SK-MEL-5 (cell line): ENCODE data around the gene BOC. TPM values are rescaled to one million over a fixed set of nuclear protein-coding genes. Genes with fewer than 3 reads are reported as not detected.

Source experiments
- DNase-seq: peaks from one replicate; pipeline ENCODE4 v3.0.0-alpha.2; 2016; ENCODE audit warnings: low read depth, low spot score
- in situ Hi-C: cut with HindIII; loops from 2 replicates; pipeline ENCODE4 v1.10.0; 2016; ENCODE audit warnings: low sequenced_read_pairs, high pct_unique_total_duplicates, low pct_unique_long_range_greater_than_20kb
- total RNA-seq: library from RNA; depleted of rRNA; stranded (reverse); fragments of >200 nt; shearing (Covaris generic); gene quantifications from 2 replicates; pipeline ENCODE4 v1.2.3, GENCODE V29; 2014

BOC gene
- total RNA-seq, 1 experiment from 2014 or later, result 0.05 TPM

DNA sequence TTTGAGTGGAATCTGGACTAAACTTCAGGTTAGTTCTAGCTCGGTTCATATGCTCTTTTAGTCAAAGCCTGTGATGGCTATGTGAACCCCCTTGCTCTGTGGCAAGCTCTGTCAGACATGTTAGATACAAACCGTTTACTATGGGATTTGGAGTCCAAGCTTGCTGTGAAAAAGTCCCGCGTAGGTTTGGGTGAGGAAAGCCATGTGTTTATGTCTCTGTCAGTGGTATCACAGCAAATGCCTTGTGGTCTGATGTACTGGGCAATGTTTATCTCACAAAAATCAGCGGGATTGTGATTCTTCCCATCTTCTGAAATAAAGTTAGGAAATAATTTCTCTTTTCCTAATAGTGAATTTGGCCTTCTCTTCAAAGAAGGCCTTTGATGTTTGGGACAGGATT is 5.0 kb downstream of the BOC start:
- in situ Hi-C loops, result no loop called here

DNA sequence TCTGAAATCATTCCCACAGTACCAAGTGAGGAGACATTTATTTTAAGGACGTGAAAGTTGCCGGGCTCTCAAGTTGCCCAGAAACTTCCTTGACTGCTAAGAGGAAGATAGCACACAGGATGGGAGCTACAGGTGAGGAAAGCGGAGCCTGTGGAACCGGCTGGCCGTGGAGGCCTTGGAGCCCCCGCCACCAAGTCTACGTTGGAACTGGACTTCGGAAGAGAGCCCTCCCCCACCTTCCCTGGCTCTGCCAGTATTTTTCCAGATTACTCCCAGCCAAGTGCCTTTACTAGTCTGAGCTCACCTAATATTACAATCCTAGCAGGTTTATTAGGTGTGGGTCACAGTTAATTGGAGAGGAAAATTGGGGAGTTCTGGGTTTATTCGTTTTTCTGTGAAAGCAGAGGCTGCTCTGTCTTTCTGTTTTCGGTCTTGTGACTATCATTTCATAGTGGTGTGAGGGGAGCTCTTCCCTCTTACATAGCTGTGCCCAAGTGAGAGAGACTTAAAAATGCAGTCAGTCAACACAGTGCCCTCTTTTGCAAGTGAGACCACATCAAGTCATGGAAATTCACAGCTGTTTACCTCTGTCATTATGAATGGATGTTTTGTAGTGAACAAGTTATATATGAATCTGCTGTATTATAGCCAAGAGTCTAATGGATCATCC is 6.8 kb downstream of the BOC start:
- in situ Hi-C loops, result no loop called here
- peak; percentile 13 for DNase-seq

More for the DNA sequence above, 5.0 kb downstream of the BOC start:
- DNase-seq, result no peak

DNA sequence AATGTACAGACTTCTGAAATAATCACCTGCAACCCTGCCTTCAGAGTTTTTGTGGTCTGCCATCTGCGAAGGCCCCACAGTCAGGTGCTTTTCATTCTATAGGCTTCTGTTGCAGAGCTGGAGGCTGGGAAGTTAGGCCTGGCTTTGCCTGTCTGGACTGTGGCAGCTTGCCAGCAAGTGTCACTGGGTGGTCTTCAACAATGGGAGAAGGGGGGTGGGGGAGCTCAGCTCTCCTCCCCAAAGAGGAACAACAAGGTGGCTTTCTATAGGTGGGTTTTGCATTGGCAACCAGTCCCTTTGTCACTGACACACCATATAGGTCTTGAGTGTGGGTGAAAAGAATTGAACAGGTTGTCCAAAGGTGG is 7.3 kb downstream of the BOC start:
- in situ Hi-C loops, result no loop called here

DNA sequence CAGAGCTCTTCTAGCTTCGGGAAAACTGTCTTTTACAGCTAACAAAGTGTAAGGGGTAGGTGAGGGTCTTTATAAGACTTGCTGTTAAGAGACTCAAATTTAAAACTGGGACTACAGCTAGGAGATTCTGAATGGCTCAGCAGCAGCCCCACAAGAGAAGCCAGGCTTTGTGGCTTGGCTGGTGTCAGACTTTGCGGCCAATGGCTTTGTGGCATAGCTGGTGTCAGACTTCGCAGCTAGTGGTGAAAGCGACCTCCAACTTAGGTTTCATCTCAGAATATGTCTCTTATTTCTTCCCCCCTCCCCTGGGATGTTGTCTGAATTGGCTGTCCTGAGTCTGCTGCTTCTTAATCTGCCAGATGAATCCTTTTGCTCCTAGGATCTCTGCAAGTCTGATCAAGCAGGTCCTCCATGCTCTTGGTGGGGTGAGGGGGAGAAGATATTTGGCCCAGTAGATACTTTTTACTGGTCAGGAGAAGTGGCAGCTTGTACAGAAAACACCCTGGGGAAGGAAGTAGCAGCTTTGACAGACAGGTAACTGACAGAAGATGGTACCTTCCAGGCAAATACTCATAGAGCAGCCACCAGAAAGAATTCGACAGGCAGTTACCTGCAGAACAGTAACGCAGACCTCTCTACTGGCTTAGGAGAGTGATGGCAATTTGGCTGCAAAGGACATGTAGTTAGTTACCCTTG is 8.4 kb downstream of the BOC start:
- DNase-seq, result no peak
- in situ Hi-C loops, result no loop called here

More for the DNA sequence above, 7.3 kb downstream of the BOC start:
- DNase-seq, result no peak

DNA sequence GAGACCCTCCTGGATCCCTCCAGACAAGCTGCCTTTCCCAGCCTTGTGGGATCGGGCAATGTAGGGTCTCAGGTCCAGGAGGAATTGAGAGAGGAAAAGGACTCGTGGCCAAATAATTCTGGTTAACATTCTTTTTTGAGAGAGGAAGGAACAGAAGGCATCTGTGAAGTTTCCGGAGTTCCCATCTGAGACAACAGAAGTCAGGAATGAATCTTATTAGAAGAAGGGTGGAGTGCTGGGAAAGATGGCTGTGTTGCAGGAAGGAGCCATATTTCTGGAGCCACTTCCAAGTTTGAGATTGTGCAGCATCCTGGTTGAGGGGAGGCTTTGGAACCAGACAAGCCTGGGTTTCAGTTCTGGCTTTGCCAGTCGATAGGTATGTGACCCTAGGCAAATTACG is 9.4 kb downstream of the BOC start:
- DNase-seq, result no peak
- in situ Hi-C loops, result no loop called here

DNA sequence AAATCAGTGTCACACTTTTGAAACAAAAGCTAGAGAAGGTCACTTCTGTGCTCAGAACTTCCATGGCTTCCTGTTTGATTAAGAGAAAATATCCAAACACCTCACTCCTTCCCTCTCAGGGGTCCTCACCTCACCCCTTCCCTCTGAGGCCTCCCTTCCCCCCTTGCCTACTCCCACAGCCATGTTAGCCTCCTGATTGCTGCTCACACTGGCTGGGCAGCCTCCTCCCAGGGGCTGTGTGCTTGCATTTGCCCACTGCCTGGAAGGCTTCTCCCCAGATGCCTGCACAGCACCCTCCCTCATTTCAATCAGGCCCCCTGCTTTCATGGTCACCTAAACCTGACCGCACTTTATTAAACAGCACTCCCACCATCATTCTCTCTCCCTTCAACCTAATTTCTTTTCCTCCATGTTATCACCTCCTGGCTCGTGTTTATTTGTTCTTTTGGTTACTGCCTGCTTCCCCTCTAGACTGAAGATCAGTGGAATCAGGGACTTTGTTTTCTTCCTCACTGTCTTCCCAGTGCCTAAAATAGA is 10.4 kb downstream of the BOC start:
- in situ Hi-C loops, result no loop called here
- DNase-seq, result no peak

DNA sequence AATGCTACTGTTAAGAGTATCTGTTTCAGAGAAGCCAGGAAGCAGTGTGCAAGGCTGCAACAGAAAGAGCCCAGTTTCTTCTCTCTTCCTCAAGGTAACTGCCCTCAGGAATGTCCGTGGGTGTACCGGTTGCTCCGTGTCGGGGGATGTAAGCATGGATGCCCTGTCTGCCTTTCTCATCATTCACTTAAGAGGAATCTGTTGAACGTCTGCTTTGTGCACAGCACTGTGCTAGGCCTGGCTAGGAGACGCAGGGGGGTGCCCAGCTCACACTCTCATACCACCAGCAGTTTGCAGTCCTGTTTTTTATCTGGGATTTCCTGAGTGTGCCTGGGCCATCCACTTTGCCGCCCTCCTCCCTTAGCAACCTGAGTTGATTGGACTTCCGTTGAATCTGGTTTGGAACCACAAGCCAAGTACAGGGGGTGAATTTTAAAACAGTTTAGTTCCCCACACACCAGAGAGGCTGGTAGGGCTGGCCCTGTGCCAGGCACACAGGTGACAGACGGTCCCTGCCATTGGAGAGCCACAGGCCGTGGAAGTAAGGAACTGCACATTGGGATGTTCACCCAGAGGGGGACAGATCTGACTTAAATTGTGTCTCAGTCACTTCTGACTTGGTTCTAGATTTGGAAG is 11.2 kb downstream of the BOC start:
- no peak for DNase-seq
- in situ Hi-C loops, result no loop called here

DNA sequence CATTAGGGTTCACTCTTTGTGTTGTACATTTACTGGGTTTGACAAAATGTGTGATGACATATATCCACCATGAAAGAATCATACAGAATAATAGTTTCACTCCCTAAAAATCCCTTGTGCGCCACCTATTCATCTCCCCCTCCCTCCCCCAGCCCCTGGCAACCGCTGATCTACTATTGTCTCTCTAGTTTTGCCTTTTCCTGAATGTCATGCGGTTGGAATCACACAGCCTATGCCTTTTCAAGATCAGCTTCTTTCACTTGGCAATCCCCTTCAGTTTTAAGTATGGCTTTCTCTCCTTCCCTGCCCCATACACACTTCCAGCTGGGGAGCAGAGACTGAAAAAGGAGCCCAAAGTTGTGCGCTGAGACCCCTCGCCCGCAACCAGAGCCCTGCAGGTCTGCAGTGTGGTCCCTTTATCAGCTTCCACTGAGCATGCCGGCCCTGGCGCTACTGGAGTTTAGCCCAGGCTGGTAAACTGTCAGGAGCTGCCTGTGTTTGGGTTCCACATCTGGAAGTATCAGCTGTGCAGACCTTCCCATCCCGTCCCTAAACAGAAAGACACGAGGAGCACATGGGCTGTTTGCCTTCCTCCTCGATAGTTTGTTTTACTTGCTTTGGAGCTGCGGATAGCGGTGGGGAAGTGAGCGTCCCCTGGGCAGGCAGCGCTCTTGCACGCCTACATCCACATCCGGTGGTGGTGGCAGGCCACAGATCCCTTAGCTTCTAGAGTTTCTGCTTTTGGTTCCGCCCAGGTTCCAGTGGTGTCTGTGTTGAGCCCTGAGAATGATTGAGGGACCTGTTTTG is 12.3 kb downstream of the BOC start:
- in situ Hi-C loops, result no loop called here
- DNase-seq, result no peak

DNA sequence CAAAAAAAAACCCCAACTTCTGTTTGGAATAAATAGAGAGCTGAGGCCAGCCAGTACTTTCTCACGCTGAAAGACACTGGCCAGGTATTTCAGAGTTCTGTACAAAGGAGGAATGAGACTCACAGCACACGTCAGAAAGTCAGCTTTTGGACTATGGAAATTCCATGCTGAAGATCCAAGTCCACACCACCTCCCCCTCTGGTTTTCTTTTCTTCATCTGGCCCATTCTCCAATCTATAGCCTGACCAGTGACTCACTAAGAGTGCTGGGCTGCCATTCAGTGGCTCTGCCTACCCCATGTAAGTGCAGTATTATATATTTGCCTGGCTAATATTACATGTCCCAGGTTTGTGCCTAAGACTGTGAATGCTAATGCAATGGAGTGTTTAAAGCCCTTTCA is 13.9 kb downstream of the BOC start:
- DNase-seq, result no peak
- in situ Hi-C loops, result no loop called here

DNA sequence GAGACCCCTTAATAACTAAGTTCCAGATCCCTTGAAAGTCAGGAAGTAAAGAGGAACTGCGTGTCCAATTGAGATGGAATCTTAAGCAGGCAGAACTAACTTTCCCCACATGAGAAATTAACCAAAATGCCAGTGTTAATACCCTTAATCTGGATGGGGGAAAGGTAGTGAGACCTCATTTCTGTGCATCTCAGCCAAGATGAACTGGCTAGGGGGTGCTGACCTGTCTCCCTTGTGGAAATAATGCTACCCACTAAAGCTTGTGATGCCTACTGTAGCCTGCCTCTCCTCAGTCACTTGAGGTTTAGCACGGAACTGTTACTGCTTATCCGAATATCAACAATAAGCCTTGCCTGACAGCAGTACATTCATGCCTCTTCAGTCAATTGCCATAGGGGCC is 15.1 kb downstream of the BOC start:
- in situ Hi-C loops, result no loop called here

DNA sequence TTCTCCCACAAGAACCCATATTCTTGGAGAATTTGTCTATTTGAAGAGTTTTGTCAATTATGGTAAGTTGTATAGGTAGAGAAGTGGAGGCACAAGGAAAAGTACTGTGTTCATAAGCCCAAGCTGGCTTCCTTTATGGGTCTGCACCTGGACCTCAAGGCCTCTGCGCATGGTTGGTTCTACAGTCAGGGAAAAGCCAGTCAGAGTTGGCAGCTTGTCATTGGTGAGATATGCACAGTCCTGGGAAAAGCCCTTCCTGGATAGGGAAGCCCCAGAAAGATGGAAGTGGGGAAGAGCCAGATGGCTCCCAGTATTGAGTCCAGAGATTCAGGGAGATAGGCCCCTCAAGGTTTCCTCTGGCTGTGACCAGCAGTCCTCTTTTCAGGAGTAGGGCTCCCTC is 15.8 kb downstream of the BOC start:
- DNase-seq, result no peak
- in situ Hi-C loops, result no loop called here

More for the DNA sequence above, 15.1 kb downstream of the BOC start:
- no peak for DNase-seq

DNA sequence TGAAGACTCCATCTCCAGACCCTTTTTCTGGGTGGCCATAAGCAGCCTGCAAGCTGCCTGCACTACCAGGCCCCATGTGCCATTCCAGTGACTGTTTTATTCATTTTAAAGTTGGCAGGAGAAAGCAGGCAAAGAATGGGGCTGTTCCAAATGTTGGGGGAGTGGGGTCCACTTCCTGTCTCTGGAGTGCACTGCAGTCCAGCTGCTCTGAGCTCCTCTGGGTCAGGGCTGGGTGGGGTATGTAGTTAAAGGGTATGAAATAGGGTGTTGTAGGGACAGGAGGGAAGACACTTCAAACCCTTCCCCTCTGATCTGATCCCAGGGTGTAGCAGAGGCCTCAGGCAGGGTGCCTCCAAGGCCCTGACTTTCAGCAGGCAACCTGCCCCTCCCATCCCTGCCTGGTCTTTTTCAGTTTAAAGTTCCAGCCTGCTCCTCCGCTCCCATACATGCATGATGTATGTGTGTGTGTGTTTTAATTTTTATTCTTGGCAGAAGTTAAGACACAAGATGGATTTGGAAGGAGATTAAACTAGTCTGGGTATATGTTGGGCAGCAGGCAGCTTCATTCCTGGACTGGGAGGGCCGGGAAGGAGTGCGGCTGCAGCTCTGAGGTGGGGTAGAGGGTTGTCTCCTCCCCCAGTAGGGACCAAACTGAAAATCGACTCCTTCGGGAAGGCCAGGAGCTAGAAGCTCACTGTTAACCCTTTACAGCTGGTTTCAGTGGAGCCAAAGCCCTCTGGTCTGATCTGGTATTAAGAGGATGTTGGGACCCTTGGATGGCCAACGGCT is 17.3 kb downstream of the BOC start:
- DNase-seq, result no peak
- in situ Hi-C loops, result no loop called here

DNA sequence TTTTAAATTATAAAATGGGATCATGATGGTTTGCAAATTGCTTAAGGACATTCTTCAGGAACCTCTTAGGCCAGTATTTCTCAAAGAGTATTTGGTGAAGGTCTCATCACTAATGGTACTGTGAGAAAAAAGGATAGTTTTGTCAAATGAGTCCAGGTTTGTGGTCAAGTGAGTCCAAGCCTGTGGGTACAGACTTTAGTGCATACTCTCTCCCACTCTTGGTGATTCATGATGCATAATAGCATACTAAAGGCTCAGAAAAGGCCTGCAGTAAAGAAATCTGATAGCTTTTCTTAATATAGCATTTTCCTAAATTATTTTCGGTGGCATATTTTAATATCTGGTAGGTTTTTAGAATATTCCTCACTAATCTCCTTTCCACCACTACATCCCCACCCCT is 20.0 kb downstream of the BOC start:
- no peak for DNase-seq
- in situ Hi-C loops, result no loop called here

DNA sequence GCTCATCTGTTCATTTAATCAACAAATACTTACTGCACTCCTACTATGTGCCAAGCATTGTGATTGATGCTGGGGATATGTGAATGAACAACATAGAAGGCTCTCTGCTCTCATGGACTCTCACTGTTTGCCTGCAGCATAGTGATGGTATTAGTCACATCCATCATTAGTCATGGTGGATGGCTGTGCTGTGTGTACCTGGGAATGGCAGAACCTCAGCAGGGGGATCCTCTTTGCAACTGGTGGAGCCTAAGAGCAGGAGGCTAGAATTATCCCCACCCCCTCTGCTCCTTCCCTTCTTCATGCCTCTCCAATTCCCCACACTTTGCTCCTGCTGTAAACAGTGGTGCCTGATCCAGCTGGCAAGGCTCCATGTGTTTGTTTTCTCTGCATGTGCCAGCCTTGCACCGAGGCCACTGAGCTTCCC is 20.5 kb downstream of the BOC start:
- no peak for DNase-seq
- in situ Hi-C loops, result no loop called here

DNA sequence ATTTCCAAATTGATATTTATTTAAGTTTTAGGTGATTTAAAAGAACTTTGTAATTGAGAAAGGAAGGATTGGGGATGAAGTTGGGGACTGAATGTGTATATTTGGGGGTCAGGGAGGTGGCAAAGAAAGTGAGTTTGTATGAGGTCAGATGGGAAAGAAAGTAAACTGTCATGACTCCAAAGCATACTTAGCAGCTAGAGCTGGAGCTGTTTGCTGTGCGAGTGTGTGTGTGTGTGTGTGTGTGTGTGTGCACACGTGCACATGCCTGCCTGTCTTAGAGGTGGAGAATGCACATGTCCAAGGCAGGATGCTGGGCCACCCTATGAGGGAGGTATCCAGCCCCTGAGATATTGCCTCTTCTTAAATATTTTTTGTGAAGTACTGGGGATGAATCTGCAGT is 21.0 kb downstream of the BOC start:
- in situ Hi-C loops, result no loop called here
- no peak for DNase-seq

DNA sequence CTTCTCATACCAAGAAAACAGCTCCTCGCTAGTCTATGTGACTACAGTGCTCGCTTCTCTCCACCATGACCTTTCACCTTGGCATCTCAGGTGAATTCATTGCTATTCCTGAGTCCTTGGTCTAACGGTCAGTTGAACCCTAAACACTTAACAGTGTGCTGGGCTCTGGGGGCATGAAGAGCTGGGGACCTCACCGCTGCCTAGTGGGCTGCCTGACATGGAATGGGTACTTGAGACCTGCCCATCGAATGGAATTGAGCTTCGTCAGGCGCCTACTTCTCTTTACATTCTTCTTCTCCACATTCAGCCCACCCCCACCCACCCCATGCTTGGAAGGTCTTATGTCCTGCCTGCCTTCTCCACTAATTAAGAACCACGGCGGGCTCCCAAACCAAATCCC is 22.1 kb downstream of the BOC start:
- in situ Hi-C loops, result no loop called here
- DNase-seq, result no peak

DNA sequence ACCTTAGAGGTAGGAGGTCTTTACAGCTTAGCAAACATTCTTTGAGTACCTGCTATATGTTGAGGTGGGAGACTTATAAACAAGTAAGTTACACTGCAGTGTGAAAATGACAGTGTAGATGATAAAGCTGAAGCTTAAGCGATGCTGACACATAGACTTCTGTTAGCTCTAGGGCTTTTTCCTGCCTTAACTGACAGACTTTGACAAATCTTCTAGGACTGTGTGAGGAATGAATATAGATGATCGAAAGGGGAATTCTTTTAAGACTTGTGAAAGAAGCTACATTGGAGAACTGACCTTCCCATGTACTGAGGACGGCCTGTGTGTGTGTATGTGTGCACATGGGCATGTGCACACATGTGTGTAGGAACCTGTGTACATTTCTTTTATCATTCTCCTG is 22.7 kb downstream of the BOC start:
- no peak for DNase-seq
- in situ Hi-C loops, result no loop called here
